ENCODE measurements around the gene GSDMA. TPM values are rescaled to one million over a fixed set of nuclear protein-coding genes. Genes with fewer than 3 reads are reported as not detected.

The GSDMA gene
- polyA plus RNA-seq, 1 experiment = not detected

DNA sequence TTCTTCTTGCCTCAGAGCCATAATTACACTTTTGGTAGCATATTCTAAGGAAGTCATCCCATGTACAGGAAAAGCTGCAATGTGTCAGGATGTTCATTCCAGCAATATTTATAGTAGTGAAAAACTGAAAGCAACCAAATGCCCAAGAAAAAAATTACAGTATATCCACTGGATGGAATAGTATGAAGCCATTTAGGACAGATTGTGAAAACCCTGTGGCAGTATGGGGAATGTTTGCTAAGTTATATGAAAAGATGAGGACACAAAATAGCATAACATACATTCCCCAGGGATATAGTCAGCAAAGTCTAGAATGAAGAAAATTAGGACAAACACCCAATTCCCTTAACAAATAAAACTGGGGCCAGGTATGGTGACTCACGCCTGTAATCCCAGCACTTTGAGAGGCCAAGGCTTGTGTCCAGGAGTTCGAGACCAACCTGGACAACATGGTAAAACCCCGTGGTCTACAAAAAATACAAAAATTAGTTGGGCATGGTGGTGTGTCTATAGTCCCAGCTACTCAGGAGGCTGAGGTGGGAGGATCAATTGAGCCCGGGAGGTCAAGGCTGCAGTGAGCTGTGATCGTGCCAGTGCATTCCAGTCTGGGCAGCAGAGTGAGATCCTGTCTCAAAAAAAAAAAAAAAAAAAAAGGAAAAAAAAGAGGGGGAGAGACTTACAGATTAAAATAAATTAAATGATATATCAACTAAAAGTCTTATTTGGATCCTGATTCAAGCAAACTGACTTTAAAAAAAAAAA is 33.0 kb upstream of the GSDMA start:
- H3K4me3 ChIP-seq (ENCODE audit: low read depth, low read length) = no peak overlapping the region
- no peak for DNase-seq (ENCODE audit: low read depth, low spot score)
- no peaks in the 10 kb centered on the region for H3K27me3 ChIP-seq (ENCODE audit: control insufficient read depth, insufficient read depth, low read length)
- peak overlapping the region; percentile 91 for H3K27ac ChIP-seq (ENCODE audit: low read depth, low read length)
- ChIA-PET CTCF (no interaction called here), POLR2A (interaction anchor here (1.1 kb wide), 1 partner anchor 51 kb away, joined by 4 read pairs; the partner anchor contains the start of gene PSMD3)
- TF ChIP-seq, protein P1, sequence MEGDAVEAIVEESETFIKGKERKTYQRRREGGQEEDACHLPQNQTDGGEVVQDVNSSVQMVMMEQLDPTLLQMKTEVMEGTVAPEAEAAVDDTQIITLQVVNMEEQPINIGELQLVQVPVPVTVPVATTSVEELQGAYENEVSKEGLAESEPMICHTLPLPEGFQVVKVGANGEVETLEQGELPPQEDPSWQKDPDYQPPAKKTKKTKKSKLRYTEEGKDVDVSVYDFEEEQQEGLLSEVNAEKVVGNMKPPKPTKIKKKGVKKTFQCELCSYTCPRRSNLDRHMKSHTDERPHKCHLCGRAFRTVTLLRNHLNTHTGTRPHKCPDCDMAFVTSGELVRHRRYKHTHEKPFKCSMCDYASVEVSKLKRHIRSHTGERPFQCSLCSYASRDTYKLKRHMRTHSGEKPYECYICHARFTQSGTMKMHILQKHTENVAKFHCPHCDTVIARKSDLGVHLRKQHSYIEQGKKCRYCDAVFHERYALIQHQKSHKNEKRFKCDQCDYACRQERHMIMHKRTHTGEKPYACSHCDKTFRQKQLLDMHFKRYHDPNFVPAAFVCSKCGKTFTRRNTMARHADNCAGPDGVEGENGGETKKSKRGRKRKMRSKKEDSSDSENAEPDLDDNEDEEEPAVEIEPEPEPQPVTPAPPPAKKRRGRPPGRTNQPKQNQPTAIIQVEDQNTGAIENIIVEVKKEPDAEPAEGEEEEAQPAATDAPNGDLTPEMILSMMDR (IDR thresholded peaks at IDR 0.05; ENCODE audit: low read depth, low read length) = no peak
- H3K9me3 ChIP-seq (ENCODE audit: control insufficient read depth, insufficient read depth, low read length) = no peaks in the 10 kb centered on the region

DNA sequence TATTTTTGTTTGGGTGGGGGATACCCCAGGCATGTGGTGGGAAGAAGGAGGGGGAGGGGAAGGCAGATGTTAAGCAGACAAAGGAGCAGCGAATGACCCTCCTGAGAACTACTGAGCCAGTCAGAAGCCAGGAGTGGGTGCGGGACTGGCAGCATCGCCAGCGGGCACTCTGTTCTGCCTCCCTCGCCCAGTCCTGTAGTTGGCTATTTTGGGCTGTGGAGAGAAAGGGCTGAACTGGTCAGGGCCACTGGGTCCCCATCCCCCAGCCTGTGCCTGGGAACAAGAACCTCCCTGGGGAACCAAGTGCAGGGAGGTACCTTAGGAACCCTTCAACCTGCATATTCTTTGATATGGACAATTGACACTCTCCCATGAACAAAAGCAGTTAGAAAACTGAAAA is 28.9 kb upstream of the GSDMA start:
- no peaks in the 10 kb centered on the region for H3K9me3 ChIP-seq (ENCODE audit: control insufficient read depth, insufficient read depth, low read length)
- TF ChIP-seq, protein P1 (IDR thresholded peaks at IDR 0.05; ENCODE audit: low read depth, low read length) = no peak
- no peak overlapping the region for H3K4me3 ChIP-seq (ENCODE audit: low read depth, low read length)
- no peaks in the 10 kb centered on the region for H3K27me3 ChIP-seq (ENCODE audit: control insufficient read depth, insufficient read depth, low read length)
- POLR2A ChIA-PET = no interaction called here
- DNase-seq (ENCODE audit: low read depth, low spot score) = no peak
- CTCF ChIA-PET = no interaction called here
- H3K27ac ChIP-seq (ENCODE audit: low read depth, low read length) = no peak overlapping the region

- ChIA-PET CTCF (no interaction called here), POLR2A (no interaction called here)
Observed at GRCh38 chr17:39934324-39934723, 28.5 kb upstream of the GSDMA start.

DNA sequence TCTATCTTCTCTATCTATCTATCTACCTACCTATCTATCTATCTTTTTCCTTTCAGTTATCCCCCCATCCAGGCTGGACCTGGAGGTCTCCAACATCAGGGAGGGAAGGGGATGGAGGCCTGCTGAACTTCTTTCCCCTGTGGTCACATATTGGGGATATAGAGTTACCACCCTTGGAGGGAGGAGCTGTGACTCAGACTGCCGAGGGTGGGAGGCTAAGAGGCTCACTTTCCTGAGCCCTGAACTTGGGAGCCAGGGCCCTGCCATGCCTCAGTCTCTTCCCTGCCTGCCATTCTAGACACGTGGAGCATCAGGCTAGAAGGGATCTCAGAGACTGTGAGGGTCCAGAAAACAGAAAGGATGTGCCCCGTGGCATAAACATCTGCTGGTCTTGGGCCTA is 26.9 kb upstream of the GSDMA start:
- H3K4me3 ChIP-seq (ENCODE audit: low read depth, low read length) = no peak overlapping the region
- no peaks in the 10 kb centered on the region for H3K9me3 ChIP-seq (ENCODE audit: control insufficient read depth, insufficient read depth, low read length)
- ChIA-PET CTCF (interaction anchor here (0.9 kb wide), 1 partner anchor 22 kb away, joined by 5 read pairs; no protein-coding TSS in a partner anchor), POLR2A (no interaction called here)
- TF ChIP-seq, protein P1 (IDR thresholded peaks at IDR 0.05; ENCODE audit: low read depth, low read length) = no peak
- DNase-seq (ENCODE audit: low read depth, low spot score) = no peak
- H3K27me3 ChIP-seq (ENCODE audit: control insufficient read depth, insufficient read depth, low read length) = no peaks in the 10 kb centered on the region
- no peak overlapping the region for H3K27ac ChIP-seq (ENCODE audit: low read depth, low read length)

More at GRCh38 chr17:39934324-39934723, 28.5 kb upstream of the GSDMA start:
- Histone ChIP-seq H3K9me3 (ENCODE audit: control insufficient read depth, insufficient read depth, low read length) (no peaks in the 10 kb centered on the region), H3K27me3 (ENCODE audit: control insufficient read depth, insufficient read depth, low read length) (no peaks in the 10 kb centered on the region), H3K4me3 (ENCODE audit: low read depth, low read length) (no peak overlapping the region), H3K27ac (ENCODE audit: low read depth, low read length) (no peak overlapping the region)
- TF ChIP-seq, protein P1 (IDR thresholded peaks at IDR 0.05; ENCODE audit: low read depth, low read length) = no peak
- DNase-seq (ENCODE audit: low read depth, low spot score) = no peak

GRCh38 chr17:39937447-39937846 is 25.4 kb upstream of the GSDMA start:
- TF ChIP-seq, protein P1 (IDR thresholded peaks at IDR 0.05; ENCODE audit: low read depth, low read length) = no peak
- Histone ChIP-seq H3K27me3 (ENCODE audit: control insufficient read depth, insufficient read depth, low read length) (no peaks in the 10 kb centered on the region), H3K4me3 (ENCODE audit: low read depth, low read length) (no peak overlapping the region), H3K9me3 (ENCODE audit: control insufficient read depth, insufficient read depth, low read length) (no peaks in the 10 kb centered on the region), H3K27ac (ENCODE audit: low read depth, low read length) (no peak overlapping the region)
- no peak for DNase-seq (ENCODE audit: low read depth, low spot score)
- ChIA-PET POLR2A (no interaction called here), CTCF (no interaction called here)
